ENCODE data around the gene FOXL3. TPM values are rescaled to one million over a fixed set of nuclear protein-coding genes. Genes with fewer than 3 reads are reported as not detected.

Gene FOXL3
- total RNA-seq, 2 experiments from 2014 or later = not detected

DNA sequence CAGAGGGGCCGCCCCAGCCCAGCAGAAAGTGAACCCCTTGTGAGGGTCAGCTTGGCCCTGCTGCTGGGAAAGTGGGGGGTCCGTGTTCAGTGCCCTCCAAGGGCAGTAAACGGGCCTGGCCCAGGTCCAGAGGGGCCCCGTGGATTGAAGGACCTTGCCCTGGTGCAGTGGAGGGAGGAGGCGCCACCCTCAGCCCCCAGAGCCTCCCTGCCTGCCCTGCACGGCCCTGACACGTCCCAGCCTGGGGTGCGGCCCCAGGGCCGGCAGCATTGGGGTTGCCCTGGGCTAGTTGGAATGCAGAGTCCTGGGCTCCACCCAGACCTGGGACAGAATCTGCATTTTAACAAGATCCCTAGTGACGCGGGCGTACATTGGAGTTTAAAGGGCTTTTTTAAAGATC, 42.8 kb upstream of the FOXL3 start:
- ChIA-PET POLR2A (no interaction called here), CTCF (no interaction called here)
- Histone ChIP-seq H3K27me3 (ENCODE audit: control insufficient read depth in 1 of 2, insufficient read depth in 2 of 2, low read length in 2 of 2) (no peaks in the 10 kb centered on the region), H3K36me3 (ENCODE audit: insufficient read depth, low read length) (no peaks in the 10 kb centered on the region), H3K27ac (ENCODE audit: low read depth in 1 of 2, low read length in 2 of 2) (no peak overlapping the region), H3K9me3 (ENCODE audit: control insufficient read depth in 1 of 2, insufficient read depth in 1 of 2, low read length in 2 of 2) (no peaks in the 10 kb centered on the region), H3K4me1 (ENCODE audit: insufficient read depth, low read length) (no peaks in the 10 kb centered on the region), H3K4me3 (ENCODE audit: low read length) (no peak overlapping the region)
- DNase-seq (no peak), ATAC-seq (ENCODE audit: poor library complexity) (no peak)
- no peaks in the 10 kb centered on the region for H3K36me3 Mint-ChIP-seq (ENCODE audit: low read depth)
- no peaks in the 10 kb centered on the region for H3K9me3 Mint-ChIP-seq
- H3K4me1 Mint-ChIP-seq (ENCODE audit: low read depth) = no peaks in the 10 kb centered on the region
- no peak overlapping the region for H3K27ac Mint-ChIP-seq
- no peaks in the 10 kb centered on the region for H3K27me3 Mint-ChIP-seq
- TF ChIP-seq, protein P1, sequence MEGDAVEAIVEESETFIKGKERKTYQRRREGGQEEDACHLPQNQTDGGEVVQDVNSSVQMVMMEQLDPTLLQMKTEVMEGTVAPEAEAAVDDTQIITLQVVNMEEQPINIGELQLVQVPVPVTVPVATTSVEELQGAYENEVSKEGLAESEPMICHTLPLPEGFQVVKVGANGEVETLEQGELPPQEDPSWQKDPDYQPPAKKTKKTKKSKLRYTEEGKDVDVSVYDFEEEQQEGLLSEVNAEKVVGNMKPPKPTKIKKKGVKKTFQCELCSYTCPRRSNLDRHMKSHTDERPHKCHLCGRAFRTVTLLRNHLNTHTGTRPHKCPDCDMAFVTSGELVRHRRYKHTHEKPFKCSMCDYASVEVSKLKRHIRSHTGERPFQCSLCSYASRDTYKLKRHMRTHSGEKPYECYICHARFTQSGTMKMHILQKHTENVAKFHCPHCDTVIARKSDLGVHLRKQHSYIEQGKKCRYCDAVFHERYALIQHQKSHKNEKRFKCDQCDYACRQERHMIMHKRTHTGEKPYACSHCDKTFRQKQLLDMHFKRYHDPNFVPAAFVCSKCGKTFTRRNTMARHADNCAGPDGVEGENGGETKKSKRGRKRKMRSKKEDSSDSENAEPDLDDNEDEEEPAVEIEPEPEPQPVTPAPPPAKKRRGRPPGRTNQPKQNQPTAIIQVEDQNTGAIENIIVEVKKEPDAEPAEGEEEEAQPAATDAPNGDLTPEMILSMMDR (IDR thresholded peaks at IDR 0.05) = no peak
- intact Hi-C loops (cut with DNase I, micrococcal nuclease) = no loop called here
- H3K4me3 Mint-ChIP-seq = no peak overlapping the region

GRCh38 chr7:247636-248035, 42.3 kb upstream of the FOXL3 start:
- Mint-ChIP-seq H3K27ac (no peak overlapping the region), H3K36me3 (ENCODE audit: low read depth) (no peaks in the 10 kb centered on the region), H3K4me3 (no peak overlapping the region), H3K9me3 (no peaks in the 10 kb centered on the region), H3K4me1 (ENCODE audit: low read depth) (no peaks in the 10 kb centered on the region), H3K27me3 (no peaks in the 10 kb centered on the region)
- H3K27ac ChIP-seq (ENCODE audit: low read depth in 1 of 2, low read length in 2 of 2) = no peak overlapping the region
- intact Hi-C loops (cut with DNase I, micrococcal nuclease) = no loop called here
- TF ChIP-seq, protein P1 (IDR thresholded peaks at IDR 0.05) = no peak
- no peak for DNase-seq
- no peaks in the 10 kb centered on the region for H3K4me1 ChIP-seq (ENCODE audit: insufficient read depth, low read length)
- H3K4me3 ChIP-seq (ENCODE audit: low read length) = no peak overlapping the region
- H3K27me3 ChIP-seq (ENCODE audit: control insufficient read depth in 1 of 2, insufficient read depth in 2 of 2, low read length in 2 of 2) = no peaks in the 10 kb centered on the region
- ChIA-PET CTCF (no interaction called here), POLR2A (no interaction called here)
- H3K9me3 ChIP-seq (ENCODE audit: control insufficient read depth in 1 of 2, insufficient read depth in 1 of 2, low read length in 2 of 2) = no peaks in the 10 kb centered on the region
- no peaks in the 10 kb centered on the region for H3K36me3 ChIP-seq (ENCODE audit: insufficient read depth, low read length)
- no peak for ATAC-seq (ENCODE audit: poor library complexity)

GRCh38 chr7:248732-249435, 41.1 kb upstream of the FOXL3 start:
- CTCF ChIA-PET = no interaction called here
- no peak for ATAC-seq (ENCODE audit: poor library complexity)

More at GRCh38 chr7:248732-249435, 41.1 kb upstream of the FOXL3 start:
- DNase-seq = no peak
- intact Hi-C loops (cut with DNase I, micrococcal nuclease) = no loop called here
- Histone ChIP-seq H3K4me3 (ENCODE audit: low read length) (no peak overlapping the region), H3K36me3 (ENCODE audit: insufficient read depth, low read length) (no peaks in the 10 kb centered on the region), H3K4me1 (ENCODE audit: insufficient read depth, low read length) (no peaks in the 10 kb centered on the region), H3K9me3 (ENCODE audit: control insufficient read depth in 1 of 2, insufficient read depth in 1 of 2, low read length in 2 of 2) (no peaks in the 10 kb centered on the region), H3K27me3 (ENCODE audit: control insufficient read depth in 1 of 2, insufficient read depth in 2 of 2, low read length in 2 of 2) (no peaks in the 10 kb centered on the region), H3K27ac (ENCODE audit: low read depth in 1 of 2, low read length in 2 of 2) (no peak overlapping the region)
- Mint-ChIP-seq H3K36me3 (ENCODE audit: low read depth) (no peaks in the 10 kb centered on the region), H3K9me3 (no peaks in the 10 kb centered on the region), H3K27ac (no peak overlapping the region), H3K27me3 (no peaks in the 10 kb centered on the region), H3K4me1 (ENCODE audit: low read depth) (no peaks in the 10 kb centered on the region), H3K4me3 (no peak overlapping the region)
- POLR2A ChIA-PET = no interaction called here
- TF ChIP-seq, protein P1 (IDR thresholded peaks at IDR 0.05) = no peak
